Kidney tubule cell (primary cell): ENCODE measurements around the gene ITGB5.

Source experiments
- DNase-seq: peaks from one replicate; pipeline ENCODE4 v3.0.0-alpha.2; 2018; ENCODE audit warnings: low spot score

Gene ITGB5

GRCh38 chr3:124860599-124860998 is 26.6 kb downstream of the ITGB5 start:
- peak; percentile 97 for DNase-seq

GRCh38 chr3:124859025-124859424 is 28.1 kb downstream of the ITGB5 start:
- peak; percentile 92 for DNase-seq

GRCh38 chr3:124858275-124858674 is 28.9 kb downstream of the ITGB5 start:
- no peak for DNase-seq

DNA sequence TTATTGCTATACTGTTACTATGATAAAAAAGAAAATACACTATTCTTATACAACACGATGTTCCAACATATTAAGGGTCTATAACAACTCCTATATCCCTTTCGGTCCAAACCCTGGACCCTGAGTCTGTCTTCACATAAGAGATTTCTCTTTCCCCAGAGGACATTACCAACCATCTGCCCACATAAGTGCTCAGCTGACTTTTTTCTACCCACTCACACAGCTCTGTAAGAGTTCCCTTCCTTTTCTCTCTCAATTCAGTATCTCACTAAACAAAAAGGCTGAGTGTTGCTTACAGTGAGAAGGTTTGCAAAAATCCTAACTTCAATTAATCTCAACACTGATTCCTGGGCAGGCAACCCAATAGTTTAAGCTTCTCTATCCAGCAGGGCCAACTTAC is 30.5 kb downstream of the ITGB5 start:
- no peak for DNase-seq

GRCh38 chr3:124854009-124854408 is 33.2 kb downstream of the ITGB5 start:
- no peak for DNase-seq

- no peak for DNase-seq
Measured at GRCh38 chr3:124853446-124853845, 33.7 kb downstream of the ITGB5 start.

DNA sequence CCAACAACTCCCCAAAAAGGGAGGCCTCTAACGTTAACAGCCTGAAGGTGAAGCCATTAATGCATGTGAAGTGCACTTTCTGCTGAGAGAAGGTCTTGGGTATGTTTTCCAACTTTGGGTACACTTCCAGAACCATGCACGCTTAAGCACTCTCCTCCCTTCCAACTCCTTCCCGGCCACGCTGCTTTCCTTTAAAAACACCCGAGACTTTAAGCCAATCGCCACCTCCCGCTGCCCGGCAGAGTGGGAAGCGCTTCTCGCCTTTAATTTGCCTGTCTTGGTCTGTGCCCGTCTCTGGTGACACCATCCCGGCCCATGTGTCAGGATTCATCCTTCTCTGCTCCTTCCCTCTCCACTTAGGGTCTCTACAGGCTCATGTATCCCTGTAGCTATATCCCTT is 35.3 kb downstream of the ITGB5 start:
- DNase-seq: no peak

GRCh38 chr3:124851136-124851535 is 36.0 kb downstream of the ITGB5 start:
- DNase-seq: no peak

DNA sequence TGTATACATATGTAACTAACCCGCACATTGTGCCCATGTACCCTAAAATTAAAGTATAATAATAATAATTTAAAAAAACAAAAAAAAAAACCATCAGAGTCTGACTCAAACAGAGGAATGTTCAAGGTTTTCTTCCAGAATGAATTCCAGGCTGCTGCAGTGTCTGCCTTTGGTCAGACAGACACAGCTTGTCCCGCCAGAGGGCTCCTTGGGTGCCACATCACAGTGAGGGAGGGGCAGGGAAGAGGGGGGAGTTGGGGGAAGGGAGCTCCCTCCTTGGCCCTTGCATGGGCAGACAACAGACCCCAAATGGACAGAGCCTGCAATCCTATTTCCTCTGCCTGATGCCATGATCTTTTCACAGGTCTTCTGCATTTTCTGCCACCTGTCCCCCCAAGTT is 36.5 kb downstream of the ITGB5 start:
- peak; percentile 34 for DNase-seq

GRCh38 chr3:124850212-124850611 is 37.0 kb downstream of the ITGB5 start:
- no peak for DNase-seq

- no peak for DNase-seq
Measured at GRCh38 chr3:124848300-124848699, 38.9 kb downstream of the ITGB5 start.

GRCh38 chr3:124847863-124848262 is 39.3 kb downstream of the ITGB5 start:
- DNase-seq: no peak

DNA sequence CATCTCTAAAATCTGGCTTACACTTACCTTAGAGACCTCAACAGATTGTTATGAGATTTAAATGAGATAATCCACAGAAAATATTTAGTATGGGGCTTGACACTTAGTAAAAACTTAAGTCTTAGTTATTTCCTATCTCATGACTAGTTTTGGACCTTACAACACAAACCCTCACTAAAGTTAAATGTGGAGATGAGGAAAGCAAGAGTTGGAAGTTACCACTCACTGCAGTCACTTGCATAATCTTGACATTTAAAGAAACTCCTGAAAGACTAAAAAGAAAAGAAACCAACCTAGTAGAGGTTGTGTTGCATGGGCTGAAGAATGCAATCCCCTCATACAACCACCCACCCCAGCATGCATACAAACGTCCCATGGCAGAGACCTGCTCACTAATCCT is 40.1 kb downstream of the ITGB5 start:
- DNase-seq: no peak

DNA sequence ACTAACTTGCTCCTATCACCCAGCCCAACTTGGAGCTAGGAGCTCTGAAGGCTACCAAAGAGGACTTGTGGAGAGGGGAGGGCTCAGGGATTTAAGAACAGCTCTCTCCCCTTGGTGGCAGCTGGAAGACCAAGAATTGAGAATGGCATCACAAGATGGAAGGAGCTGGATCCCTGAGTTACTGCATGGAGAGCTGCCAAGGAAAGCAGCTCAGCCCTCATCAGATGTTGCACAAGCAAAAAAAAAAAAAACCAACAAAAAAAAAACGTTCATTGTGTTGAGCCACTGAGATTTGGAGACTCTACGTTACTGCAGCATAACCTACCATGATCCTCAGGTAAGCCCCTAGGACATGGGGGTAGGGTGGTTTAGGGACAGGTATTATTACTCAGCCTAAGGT is 41.0 kb downstream of the ITGB5 start:
- no peak for DNase-seq

DNA sequence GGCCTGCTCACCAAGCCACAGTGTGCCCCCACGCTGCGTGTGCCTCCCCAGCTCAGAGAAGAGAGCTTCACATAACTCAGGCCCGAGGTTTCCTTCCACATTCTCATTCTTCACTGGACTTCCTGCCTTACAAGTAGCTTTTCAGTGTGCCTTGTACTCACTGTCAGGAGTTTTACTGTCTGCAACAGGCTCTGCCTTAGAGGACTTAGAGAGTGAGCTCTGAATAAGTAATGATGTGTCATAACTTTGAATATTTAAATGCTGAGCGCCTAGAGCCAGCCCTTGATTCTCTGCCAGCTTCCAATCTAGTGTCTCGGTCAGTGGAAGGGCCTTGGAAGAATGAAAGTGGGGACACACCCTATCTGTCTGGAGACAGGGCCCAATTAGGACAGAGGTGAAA is 41.8 kb downstream of the ITGB5 start:
- peak; percentile 90 for DNase-seq

- no peak for DNase-seq
Measured at GRCh38 chr3:124843506-124844177, 43.5 kb downstream of the ITGB5 start.

DNA sequence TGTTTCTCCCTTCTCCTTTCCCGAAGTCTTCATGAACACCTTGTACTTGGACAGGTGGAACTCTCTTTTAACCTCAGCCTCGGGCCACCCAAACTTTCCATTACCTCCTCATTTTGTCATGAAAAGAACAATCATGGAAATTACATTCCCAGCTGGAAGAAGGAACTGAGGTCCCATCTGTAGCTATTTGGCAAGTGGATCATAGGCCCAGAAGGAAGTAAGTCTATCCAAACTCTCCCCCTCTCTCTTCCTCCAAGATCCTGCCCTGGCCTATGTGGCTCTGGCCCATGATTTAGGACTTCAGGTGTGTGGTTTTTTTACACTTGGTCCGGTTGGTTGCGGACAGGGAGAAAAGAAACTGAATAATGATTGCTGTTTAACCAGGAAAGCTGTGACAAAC is 44.1 kb downstream of the ITGB5 start:
- no peak for DNase-seq

DNA sequence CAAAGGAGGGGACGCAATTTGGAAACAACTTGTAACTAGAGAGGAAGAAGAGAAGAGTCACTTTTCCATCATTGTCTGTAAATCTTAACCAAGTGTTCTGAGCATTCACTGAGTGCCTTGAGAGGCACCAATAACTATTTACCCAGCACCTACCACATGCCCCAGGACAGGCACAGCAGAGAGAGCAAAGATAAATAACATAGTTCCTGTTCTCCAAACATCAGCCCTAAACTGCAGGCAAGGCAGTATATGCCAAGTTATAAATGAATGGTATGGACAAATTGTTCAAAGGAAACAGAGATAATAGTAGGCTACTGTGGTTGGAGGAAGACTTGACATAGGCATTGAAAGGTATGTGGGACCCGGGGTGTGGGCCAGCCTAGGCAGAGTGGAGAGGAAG is 45.6 kb downstream of the ITGB5 start:
- DNase-seq: no peak

GRCh38 chr3:124840331-124840730 is 46.8 kb downstream of the ITGB5 start:
- no peak for DNase-seq

- DNase-seq: no peak
Measured at GRCh38 chr3:124839896-124840295, 47.3 kb downstream of the ITGB5 start.

- peak; percentile 62 for DNase-seq
Measured at GRCh38 chr3:124838963-124839362, 48.2 kb downstream of the ITGB5 start.

- DNase-seq: peak; percentile 69
Measured at GRCh38 chr3:124837730-124838186, 49.4 kb downstream of the ITGB5 start.

DNA sequence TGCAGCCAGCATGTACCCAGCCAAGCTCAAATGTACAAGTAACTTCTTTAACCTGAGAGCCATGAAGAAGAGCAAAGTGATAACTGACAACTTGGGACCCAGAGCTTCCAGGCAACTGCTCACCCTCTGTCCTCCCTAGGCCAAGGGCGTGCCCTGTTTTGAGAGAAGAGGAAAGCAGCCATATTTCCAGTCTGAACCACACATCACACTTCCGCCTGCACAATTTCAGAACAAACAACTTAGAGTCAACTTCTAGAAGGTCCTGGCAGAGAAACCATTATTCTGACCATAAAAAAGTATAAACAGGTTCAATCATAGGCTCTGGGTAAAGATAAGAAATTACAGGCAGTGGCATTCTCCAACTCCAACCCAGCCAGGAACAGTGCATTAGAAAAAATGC is 50.1 kb downstream of the ITGB5 start:
- DNase-seq: no peak

GRCh38 chr3:124836448-124836847 is 50.7 kb downstream of the ITGB5 start:
- no peak for DNase-seq
